Mucosa of rectum (tissue), 2 donors: ENCODE data around the gene DAB1.

Source experiments
- H3K27ac ChIP-seq, 2 donors: one replicate each; pipeline ENCODE4 v1.7.0; 2013; ENCODE audit warnings: inconsistent platforms in 2 of 2, low read depth in 2 of 2, low read length in 2 of 2
- H3K27me3 ChIP-seq, 2 donors: one replicate each; pipeline ENCODE4 v1.7.0; 2013; ENCODE audit warnings: low read length in 2 of 2; ENCODE audit not compliant: control insufficient read depth in 2 of 2, insufficient read depth in 2 of 2
- H3K36me3 ChIP-seq, 2 donors: one replicate each; pipeline ENCODE4 v1.7.0; 2013; ENCODE audit warnings: low read length in 2 of 2; ENCODE audit not compliant: control insufficient read depth in 2 of 2, insufficient read depth in 2 of 2
- H3K4me1 ChIP-seq, 2 donors: one replicate each; pipeline ENCODE4 v1.7.0; 2013; ENCODE audit warnings: low read length in 2 of 2, mild to moderate bottlenecking in 1 of 2; ENCODE audit not compliant: control insufficient read depth in 2 of 2, insufficient read depth in 2 of 2
- H3K4me3 ChIP-seq, 2 donors: one replicate each; pipeline ENCODE4 v1.7.0; 2013; ENCODE audit warnings: low read length in 2 of 2
- H3K9ac ChIP-seq, 2 donors: one replicate each; pipeline ENCODE4 v1.7.0; 2013; ENCODE audit warnings: low read length in 2 of 2, low read depth in 1 of 2, mild to moderate bottlenecking in 1 of 2
- H3K9me3 ChIP-seq, 2 donors: one replicate each; pipeline ENCODE4 v1.7.0; 2013; ENCODE audit warnings: low read length in 2 of 2; ENCODE audit not compliant: control insufficient read depth in 2 of 2
- donor health status: healthy.
- donor health status: Normal muscosa, but diverticular disease.

DAB1 gene

DNA sequence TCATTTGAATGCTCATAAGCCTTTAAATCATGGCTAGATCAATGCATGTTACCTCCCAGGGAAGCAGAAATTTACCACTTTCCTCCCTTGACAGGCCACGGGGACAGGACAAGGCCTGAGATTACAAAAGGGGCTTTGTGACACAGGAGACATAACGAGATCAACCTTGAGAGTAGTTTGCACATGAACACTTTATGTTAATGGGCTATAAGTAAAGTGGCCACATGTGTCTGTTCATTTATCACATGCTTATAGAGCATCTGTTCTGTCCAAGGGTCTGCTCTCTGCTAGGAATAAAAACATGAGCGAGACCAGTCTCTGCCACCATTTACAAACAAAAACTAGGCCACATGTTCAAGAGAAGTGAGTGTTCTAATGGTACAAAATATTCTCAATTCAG lies 314.0 kb downstream of the DAB1 start:
- Histone ChIP-seq H3K4me3 (no peak overlapping the region), H3K27me3 (no peaks in the 10 kb centered on the region), H3K9me3 (no peaks in the 10 kb centered on the region), H3K4me1 (no peaks in the 10 kb centered on the region), H3K9ac (no peak overlapping the region), H3K27ac (no peak overlapping the region), H3K36me3 (no peaks in the 10 kb centered on the region)

DNA sequence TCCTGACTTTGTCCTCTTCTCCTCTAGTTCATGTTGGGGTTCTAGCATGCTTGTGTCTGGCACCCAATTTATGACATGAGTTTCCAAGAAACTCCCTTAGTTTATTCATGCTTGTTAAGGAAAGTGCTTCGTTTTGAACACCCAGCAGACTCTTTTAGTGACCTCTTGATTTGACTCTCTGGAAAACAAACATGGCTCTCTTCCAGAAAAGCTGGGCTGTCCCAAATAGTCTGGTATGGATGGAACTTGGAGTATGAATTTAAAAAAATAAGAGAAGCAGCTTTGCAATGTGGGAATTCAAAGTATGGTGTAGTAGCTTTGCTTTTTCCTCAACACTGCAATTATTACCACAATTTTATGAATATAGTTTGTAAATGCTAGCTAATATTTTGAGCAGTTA lies 314.6 kb downstream of the DAB1 start:
- H3K9me3 ChIP-seq, result no peaks in the 10 kb centered on the region
- H3K4me3 ChIP-seq, result no peak overlapping the region
- H3K4me1 ChIP-seq, result no peaks in the 10 kb centered on the region
- no peak overlapping the region for H3K27ac ChIP-seq
- no peaks in the 10 kb centered on the region for H3K27me3 ChIP-seq
- H3K36me3 ChIP-seq, result no peaks in the 10 kb centered on the region
- H3K9ac ChIP-seq, result no peak overlapping the region

DNA sequence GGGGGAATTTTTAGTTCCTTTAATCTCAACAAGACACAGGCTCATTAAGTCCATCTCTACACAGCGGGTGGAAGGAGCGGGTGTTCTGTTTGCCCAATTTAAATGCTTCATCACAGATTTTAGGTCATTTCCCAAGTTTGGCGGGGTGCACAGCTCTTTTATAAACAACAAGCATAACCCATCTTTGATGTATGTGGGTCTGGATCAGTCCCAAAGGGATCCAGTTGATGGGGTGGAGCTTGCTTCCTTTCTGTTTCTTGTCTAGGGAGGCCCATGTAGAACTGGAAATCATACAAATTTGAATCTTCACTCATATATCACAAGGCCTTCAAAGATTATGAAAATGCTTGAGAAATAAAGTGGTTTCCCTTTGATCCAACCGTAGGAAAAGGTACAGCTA lies 317.6 kb downstream of the DAB1 start:
- Histone ChIP-seq H3K9ac (no peak overlapping the region), H3K36me3 (no peaks in the 10 kb centered on the region), H3K27me3 (no peaks in the 10 kb centered on the region), H3K4me3 (no peak overlapping the region), H3K9me3 (no peaks in the 10 kb centered on the region), H3K27ac (no peak overlapping the region), H3K4me1 (no peaks in the 10 kb centered on the region)

- no peak overlapping the region for H3K9ac ChIP-seq
- no peaks in the 10 kb centered on the region for H3K27me3 ChIP-seq
- H3K9me3 ChIP-seq, result no peaks in the 10 kb centered on the region
- H3K27ac ChIP-seq, result no peak overlapping the region
- H3K4me3 ChIP-seq, result no peak overlapping the region
- no peaks in the 10 kb centered on the region for H3K36me3 ChIP-seq
- no peaks in the 10 kb centered on the region for H3K4me1 ChIP-seq
Observed at GRCh38 chr1:57102561-57103326, 321.1 kb downstream of the DAB1 start.

DNA sequence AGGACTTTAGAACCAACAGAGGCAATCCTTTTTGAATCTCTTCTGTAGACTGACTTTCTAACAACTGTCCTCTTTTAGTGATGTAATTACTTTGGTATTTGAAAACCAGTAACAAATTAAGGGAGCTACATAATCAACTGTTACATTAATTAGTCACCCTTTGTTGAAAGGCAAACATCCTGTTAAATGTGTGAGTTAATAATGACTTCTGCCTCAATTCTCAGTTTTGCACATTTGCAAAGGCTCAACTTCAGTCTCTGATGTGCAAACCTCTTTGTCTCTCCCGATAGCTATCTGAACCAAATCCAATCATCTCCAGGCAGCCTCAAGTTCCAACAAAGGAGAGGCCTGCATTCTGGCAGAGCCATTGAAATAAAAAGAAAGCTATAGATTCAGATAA lies 322.7 kb downstream of the DAB1 start:
- H3K27me3 ChIP-seq, result no peaks in the 10 kb centered on the region
- H3K4me3 ChIP-seq, result no peak overlapping the region
- no peaks in the 10 kb centered on the region for H3K4me1 ChIP-seq
- H3K9ac ChIP-seq, result no peak overlapping the region
- no peaks in the 10 kb centered on the region for H3K9me3 ChIP-seq
- H3K27ac ChIP-seq, result no peak overlapping the region
- H3K36me3 ChIP-seq, result no peaks in the 10 kb centered on the region

DNA sequence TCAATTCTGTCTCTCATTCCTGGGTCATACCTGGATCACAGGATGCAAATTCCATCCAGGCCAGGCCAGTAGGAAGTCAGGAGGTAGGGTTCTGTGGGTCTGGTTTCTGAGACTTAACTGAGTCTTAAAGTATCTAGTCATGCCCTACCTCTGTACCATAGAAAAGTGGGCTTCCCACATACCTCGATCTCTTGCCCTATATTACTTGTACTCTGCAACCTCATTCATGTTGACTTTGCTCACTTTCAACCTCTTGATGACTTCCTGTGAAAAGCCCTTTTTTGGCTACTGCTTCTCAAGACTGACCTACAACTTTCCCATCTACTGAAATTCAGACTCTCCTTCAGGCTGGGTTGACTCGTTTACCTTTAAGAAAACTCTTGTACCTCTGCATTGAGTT lies 329.1 kb downstream of the DAB1 start:
- Histone ChIP-seq H3K4me1 (no peaks in the 10 kb centered on the region), H3K27ac (no peak overlapping the region), H3K36me3 (no peaks in the 10 kb centered on the region), H3K9me3 (no peaks in the 10 kb centered on the region), H3K4me3 (no peak overlapping the region), H3K27me3 (no peaks in the 10 kb centered on the region), H3K9ac (no peak overlapping the region)

- H3K9me3 ChIP-seq, result no peaks in the 10 kb centered on the region
- H3K4me3 ChIP-seq, result no peak overlapping the region
- no peak overlapping the region for H3K9ac ChIP-seq
- H3K27me3 ChIP-seq, result no peaks in the 10 kb centered on the region
- no peak overlapping the region for H3K27ac ChIP-seq
- no peaks in the 10 kb centered on the region for H3K36me3 ChIP-seq
- H3K4me1 ChIP-seq, result no peaks in the 10 kb centered on the region
Observed at GRCh38 chr1:57093122-57093521, 330.7 kb downstream of the DAB1 start.

GRCh38 chr1:57091642-57092041 lies 332.2 kb downstream of the DAB1 start:
- H3K9me3 ChIP-seq, result no peaks in the 10 kb centered on the region
- no peak overlapping the region for H3K4me3 ChIP-seq
- H3K4me1 ChIP-seq, result no peaks in the 10 kb centered on the region
- H3K27ac ChIP-seq, result no peak overlapping the region
- no peak overlapping the region for H3K9ac ChIP-seq
- H3K27me3 ChIP-seq, result no peaks in the 10 kb centered on the region
- H3K36me3 ChIP-seq, result no peaks in the 10 kb centered on the region

DNA sequence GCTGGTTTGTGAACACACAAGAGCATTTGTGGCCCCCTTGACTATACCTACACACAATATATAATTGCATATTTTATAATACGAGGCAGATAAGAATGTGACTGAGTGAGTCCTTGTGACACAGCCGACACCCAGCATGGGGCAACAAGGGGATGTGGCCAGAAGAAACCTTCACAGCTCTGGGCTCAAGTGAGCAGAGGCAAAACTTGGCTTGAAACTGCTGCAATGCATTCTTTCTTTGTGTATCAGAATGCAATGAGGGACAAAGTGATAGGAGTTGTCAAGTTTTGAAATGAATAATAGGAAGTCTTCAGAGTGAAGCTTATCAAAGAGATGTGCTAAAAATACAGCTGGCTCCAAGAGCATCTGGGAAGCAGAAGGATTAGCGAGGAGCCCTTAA lies 334.0 kb downstream of the DAB1 start:
- Histone ChIP-seq H3K27me3 (no peaks in the 10 kb centered on the region), H3K4me1 (no peaks in the 10 kb centered on the region), H3K27ac (no peak overlapping the region), H3K9me3 (no peaks in the 10 kb centered on the region), H3K4me3 (no peak overlapping the region), H3K9ac (no peak overlapping the region), H3K36me3 (no peaks in the 10 kb centered on the region)

GRCh38 chr1:57089221-57089620 lies 334.6 kb downstream of the DAB1 start:
- Histone ChIP-seq H3K36me3 (no peaks in the 10 kb centered on the region), H3K9me3 (no peaks in the 10 kb centered on the region), H3K4me3 (no peak overlapping the region), H3K9ac (no peak overlapping the region), H3K4me1 (no peaks in the 10 kb centered on the region), H3K27ac (no peak overlapping the region), H3K27me3 (no peaks in the 10 kb centered on the region)

- Histone ChIP-seq H3K4me3 (no peak overlapping the region), H3K27ac (no peak overlapping the region), H3K4me1 (no peaks in the 10 kb centered on the region), H3K36me3 (no peaks in the 10 kb centered on the region), H3K9me3 (no peaks in the 10 kb centered on the region), H3K9ac (no peak overlapping the region), H3K27me3 (no peaks in the 10 kb centered on the region)
Observed at GRCh38 chr1:57088653-57089052, 335.2 kb downstream of the DAB1 start.
